HG03520 (cell line): ENCODE data around the gene HDLBP.

Source experiments
- ATAC-seq: cut with Tn5 transposase; IDR thresholded peaks from one replicate; pipeline ENCODE4 v1.9.1; 2021; ENCODE audit warnings: mild to moderate bottlenecking, moderate library complexity; ENCODE audit not compliant: unreplicated experiment

Gene HDLBP

GRCh38 chr2:241214766-241215165, 100.7 kb downstream of the HDLBP start:
- no peak for ATAC-seq

- ATAC-seq = no peak
These were observed 101.3 kb downstream of the HDLBP start for GRCh38 chr2:241214209-241214608.

DNA sequence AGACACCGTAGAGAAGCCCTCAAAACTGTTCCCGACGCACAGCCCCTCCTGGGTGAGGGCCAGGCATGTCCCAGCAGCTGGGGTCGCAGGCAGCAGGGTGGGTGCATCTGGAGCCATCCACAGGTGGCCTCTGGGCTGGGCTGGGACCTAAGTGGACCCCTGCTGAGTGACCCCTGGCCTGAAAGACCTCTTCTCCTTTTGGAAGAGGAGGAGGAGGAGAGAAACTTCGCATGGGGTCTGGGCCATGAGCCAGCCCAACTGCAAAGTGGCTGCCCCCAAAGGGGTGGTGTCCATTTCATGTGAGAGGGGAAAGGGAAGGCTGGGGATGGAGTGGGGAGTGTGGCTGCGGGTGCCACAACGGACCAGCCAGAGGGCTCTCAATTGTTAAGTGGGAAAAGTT, 101.9 kb downstream of the HDLBP start:
- ATAC-seq = no peak

DNA sequence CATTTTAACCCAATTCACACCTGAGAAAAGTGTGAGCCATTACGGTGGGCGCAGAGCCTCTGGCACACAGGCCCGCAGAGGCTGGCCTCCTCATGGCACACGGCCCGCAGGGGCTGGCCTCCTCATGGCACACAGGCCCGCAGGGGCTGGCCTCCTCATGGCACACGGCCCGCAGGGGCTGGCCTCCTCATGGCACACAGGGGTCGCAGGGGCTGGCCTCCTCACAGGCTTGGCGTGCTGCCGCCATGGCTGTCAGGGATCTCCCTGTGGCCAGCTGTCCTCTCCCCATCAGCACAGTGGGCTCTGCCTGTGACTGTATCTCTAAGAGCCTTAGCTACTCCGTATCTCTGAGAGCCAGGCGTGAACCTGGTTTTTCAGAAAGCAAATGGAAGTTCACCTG, 102.4 kb downstream of the HDLBP start:
- ATAC-seq = no peak

DNA sequence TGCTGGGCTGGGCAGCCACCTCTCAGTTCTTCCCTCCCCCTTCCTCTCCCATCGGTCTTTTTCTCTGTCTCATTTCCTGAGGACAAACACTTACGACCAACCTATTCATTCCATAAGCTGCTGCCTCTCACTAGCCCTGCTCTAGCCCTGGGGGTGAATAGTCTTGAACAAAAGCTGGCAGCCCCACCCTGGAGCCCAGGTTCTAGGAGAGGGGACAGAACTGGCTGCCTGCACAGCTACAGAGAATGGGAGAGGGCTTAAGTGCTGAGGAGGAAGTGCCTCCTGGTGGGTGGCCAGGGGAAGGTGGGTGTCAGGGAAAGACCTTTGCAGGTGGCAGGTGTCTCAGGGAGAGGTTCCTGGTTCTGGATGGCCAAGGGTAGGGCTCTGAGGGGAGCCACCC, 104.2 kb downstream of the HDLBP start:
- no peak for ATAC-seq

GRCh38 chr2:241209271-241209670, 106.2 kb downstream of the HDLBP start:
- no peak for ATAC-seq

- ATAC-seq = no peak
These were observed 107.4 kb downstream of the HDLBP start for GRCh38 chr2:241208058-241208457.

DNA sequence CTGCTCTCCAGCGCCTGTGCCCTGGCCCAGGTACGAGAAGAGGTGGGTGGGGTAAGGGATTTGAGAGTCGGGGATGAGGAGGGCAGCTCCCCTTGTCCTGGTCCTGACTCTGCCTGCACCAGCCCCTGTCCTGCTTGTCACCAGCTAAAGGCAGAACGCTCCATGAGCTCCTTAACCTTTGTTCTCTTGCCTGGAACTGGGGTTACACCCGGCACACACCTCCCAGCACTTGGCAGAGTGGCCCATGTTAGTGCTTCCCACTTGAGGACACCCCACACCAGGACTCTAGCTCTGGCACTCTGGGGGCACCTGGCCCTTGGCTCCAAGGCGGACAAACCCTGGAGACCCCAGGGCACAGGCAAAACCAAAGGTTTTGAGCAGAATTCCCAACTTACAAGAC, 107.8 kb downstream of the HDLBP start:
- ATAC-seq = no peak

DNA sequence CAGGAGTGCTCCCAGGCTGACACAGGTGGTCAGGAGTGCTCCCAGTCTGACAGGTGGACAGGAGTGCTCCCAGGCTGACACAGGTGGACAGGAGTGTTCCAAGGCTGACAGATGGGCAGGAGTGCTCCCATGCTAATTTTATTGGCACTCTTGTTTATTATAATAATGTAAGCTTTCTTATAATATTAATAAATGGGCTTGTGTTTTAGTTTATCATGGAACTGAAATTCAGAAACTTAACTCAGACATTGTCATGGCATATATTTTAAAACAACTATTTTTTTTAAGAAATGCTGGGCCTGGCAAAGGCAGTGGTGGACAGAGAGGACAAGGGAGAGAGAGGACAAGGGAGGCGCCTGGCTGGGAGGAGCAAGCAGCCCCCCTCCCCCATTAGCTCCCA, 108.3 kb downstream of the HDLBP start:
- ATAC-seq = no peak

GRCh38 chr2:241205086-241205485, 110.4 kb downstream of the HDLBP start:
- ATAC-seq = no peak

- no peak for ATAC-seq
These were observed 111.0 kb downstream of the HDLBP start for GRCh38 chr2:241204490-241204889.

GRCh38 chr2:241204010-241204384, 111.5 kb downstream of the HDLBP start:
- ATAC-seq = no peak

DNA sequence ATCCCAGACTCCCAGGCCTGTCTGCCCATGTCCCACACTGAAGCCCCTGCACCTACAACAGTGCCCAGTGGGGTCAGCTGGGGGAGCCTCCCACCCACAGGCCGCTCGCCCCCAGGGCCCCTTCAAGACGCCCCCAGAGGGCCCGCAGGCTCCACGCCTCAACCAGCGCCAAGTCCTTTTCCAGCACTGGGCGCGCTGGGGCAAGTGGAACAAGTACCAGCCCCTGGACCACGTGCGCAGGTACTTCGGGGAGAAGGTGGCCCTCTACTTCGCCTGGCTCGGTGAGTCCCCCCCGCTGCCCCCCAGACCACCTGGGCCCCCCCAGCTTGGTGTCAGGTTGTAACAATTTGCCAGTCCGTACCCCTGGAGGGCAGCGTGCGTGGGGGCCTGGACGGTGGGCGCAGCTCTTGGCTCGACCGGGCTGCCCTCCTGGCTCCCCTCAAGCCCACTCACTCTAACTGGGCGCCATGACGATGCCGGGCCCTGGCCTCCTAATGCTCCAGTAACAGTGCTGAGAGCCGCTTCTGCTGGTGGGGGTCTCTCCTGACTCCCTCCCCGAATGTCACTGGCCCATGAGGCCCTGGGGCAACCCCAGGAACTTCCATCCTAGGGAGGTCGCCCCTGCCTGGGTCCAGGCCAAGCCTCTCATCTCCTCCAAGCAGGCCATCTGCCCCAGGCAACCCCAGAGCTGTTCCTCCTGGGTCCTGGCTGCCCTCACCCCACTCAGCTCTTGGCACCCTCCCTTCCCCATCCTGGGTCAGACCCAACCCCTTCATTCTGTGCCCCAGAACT, 112.1 kb downstream of the HDLBP start:
- no peak for ATAC-seq

GRCh38 chr2:241202681-241203080, 112.8 kb downstream of the HDLBP start:
- ATAC-seq = no peak

DNA sequence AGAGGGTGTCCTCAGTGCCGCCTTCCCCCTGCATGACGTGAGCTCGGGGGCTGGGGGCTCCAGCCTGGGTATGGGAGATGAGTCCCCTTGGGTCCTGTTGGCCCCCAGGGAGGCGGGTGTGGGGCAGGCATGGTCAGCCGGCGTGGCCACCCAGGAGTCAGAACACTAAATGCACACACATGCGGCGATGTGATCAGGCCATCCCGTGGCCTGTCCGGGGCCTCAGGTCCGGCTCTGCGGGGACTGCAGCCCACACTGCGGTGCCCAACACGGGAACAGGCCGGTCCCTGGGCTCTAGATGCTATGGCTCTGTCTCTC, 113.2 kb downstream of the HDLBP start:
- no peak for ATAC-seq

GRCh38 chr2:241201445-241202267, 113.8 kb downstream of the HDLBP start:
- no peak for ATAC-seq

- no peak for ATAC-seq
These were observed 114.6 kb downstream of the HDLBP start for GRCh38 chr2:241200822-241201395.

DNA sequence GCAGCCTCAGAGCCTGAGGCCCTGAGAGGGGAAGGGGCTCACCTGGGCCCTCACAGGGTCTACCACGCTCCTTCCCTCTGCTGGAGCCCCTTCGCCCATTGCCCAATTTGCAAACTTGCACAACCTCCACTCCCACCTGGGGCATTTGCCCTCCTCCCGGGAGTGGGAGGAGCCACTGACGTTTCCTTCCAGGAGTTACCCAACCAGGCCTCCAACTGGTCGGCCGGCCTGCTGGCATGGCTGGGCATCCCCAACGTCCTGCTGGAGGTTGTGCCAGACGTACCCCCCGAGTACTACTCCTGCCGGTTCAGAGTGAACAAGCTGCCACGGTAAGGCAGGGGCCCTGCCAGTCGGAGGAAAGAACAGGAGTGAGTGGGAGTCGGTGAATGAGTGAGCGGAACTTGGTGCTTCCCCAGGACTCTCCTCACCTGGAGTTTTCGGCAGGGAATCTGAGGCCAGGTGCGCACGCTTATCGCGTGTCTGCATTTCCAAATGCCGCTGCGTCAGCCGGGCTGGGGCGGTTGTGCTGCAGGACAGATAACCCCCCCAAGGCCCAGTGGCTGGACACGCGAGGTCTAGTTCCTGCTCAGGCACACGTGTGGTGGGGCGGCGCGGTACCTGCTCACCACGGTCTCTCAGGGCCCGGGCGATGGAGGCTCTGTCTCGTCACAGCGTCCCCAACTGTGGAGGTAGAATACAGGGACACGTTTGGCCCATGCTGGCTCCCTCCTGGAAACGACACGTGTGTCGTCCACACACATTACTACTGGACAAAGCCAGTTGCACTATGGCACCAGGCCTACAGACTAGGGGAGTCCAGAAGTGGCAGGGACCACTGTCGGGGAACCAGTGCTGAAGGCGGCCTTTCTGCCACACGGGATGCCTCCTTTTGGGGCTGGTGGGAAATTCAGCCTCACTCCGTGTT, 115.3 kb downstream of the HDLBP start:
- ATAC-seq = no peak

- ATAC-seq = no peak
These were observed 116.2 kb downstream of the HDLBP start for GRCh38 chr2:241199286-241199685.

DNA sequence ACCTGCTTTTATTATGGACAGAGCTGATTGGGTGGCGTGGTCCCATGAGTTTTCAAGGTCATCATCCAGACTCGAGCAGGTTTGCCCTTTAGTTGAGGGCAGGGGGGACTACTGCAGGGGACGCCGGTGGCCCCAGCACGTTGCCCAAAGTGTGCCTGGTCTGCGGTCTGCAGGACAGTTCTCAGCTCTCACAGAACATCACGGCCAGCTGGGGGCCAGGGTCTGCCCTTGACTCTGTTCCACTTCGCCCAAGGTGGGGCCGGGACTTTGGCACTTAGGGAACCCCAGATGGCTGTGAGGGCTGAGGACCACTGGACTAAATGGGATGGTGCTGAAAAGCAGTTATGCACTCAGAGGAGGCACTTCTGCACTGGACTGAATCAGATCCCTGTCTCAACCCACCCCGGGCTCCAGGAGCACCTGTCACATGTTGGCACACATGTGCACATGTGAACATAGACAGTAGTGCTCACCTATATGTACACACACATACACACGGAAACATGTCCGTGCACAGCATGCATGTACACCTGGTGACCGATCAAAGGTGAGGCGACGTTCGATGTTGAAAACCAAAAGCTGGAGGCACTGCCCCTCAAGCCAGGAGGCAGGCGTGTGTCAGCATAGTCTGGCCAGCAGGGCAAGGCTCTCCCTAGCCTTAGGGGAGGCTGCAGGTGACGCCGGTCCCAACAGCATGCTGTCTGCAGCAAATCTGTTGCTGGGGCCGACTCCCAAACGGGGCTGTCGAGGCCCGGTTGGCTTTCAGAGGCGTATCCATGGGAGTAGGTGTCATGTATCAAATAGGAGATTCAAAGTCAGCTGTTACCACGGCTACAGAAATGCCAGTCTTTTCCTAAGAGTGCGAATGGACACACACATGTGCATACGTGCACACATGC, 116.8 kb downstream of the HDLBP start:
- no peak for ATAC-seq
